Neural cell (in vitro differentiated cells): Measurements from ENCODE around the gene ZMYND19.

ENCODE experiments used
- EZH2 ChIP-seq: fragments of 200-600, 300-800 bp; shearing (Covaris generic), sonication (generic); IDR thresholded peaks from 2 replicates; pipeline ENCODE4 v1.6.1; 2014; ENCODE audit warnings: antibody characterized with exemption, low read length, borderline replicate concordance, mild to moderate bottlenecking; ENCODE audit not compliant: insufficient read depth, poor library complexity, severe bottlenecking
- POLR2AphosphoS5 ChIP-seq: IDR thresholded peaks from 2 replicates; pipeline ENCODE4 v1.6.1; 2012
- TF ChIP-seq, protein P1 (sequence below): fragments of 450-650 bp; IDR thresholded peaks from 2 replicates; pipeline ENCODE4 v1.5.1; 2014; ENCODE audit warnings: antibody characterized with exemption, mild to moderate bottlenecking, moderate library complexity; ENCODE audit not compliant: poor library complexity, severe bottlenecking

DNA sequence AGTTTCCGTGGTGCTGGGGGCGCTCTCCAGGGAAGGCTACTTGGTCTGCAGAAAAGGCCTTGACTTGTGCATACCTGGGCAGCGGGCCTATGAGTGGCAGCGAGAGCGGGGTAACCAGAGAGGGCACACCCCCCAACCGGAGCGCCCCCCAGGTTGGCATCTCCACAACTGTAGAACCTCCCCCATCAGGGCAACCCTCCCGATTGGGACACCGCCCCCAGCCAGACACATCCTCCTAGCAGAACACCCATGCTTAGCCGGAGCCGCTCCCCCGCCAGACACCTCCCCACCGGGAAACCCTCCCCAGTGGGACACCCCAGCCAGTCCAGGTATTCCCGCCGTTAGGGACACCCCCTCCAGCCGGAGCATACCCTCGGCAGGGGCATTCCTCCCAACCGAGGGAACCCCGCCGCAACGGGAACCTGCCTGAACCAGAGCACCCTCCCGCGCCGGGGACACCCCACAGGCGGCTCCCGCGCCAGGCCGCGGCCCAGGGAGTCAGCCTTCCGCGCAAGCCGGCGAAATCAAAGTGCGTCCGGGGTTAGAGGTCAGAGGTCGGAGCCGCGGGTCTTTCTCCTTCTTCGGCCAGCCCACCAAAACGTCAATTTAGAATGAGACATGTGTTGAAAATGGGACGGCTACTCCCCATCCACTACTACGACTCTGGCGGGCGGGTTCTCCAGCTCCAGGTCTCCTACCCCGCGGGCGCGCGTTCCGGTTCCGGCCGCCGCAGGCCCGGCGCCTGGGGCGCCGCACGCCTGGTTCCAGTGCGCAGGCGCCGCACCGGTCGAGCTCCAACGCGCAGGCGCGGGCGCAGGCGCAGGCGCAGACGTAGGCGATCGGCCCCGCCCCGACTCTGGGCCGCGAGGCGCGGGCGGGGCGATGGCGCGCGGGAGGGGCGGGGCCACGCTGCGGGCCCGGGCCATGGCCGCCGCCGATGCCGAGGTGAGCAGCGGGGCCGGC, 28.1 kb upstream of the ZMYND19 start, which contains the start of gene EHMT1:
- TF ChIP-seq, protein P1, sequence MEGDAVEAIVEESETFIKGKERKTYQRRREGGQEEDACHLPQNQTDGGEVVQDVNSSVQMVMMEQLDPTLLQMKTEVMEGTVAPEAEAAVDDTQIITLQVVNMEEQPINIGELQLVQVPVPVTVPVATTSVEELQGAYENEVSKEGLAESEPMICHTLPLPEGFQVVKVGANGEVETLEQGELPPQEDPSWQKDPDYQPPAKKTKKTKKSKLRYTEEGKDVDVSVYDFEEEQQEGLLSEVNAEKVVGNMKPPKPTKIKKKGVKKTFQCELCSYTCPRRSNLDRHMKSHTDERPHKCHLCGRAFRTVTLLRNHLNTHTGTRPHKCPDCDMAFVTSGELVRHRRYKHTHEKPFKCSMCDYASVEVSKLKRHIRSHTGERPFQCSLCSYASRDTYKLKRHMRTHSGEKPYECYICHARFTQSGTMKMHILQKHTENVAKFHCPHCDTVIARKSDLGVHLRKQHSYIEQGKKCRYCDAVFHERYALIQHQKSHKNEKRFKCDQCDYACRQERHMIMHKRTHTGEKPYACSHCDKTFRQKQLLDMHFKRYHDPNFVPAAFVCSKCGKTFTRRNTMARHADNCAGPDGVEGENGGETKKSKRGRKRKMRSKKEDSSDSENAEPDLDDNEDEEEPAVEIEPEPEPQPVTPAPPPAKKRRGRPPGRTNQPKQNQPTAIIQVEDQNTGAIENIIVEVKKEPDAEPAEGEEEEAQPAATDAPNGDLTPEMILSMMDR = no peak
- TF ChIP-seq POLR2AphosphoS5 (no peak), EZH2 (no peak)
